ENCODE measurements around the gene CERKL.

DNA sequence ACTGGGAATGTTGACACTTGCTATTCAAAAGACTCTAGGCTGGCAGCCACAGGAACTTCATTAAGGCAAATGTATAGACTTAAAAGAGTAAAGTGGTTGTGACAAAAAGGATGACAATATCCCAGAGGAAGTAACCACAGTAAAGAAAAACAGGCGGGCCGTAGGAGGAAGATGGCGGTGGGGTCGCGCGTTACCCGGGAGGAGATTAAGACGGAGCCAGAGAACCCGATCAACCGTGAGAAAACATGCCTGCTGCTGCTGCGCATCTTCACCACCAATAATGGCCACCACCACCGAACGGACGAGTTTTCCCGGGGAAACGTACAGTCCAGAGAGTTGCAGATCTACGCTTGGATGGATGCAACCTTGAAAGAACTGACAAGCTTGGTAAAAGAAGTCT lies 37.4 kb upstream of the CERKL start:
- TF ChIP-seq, protein P1, sequence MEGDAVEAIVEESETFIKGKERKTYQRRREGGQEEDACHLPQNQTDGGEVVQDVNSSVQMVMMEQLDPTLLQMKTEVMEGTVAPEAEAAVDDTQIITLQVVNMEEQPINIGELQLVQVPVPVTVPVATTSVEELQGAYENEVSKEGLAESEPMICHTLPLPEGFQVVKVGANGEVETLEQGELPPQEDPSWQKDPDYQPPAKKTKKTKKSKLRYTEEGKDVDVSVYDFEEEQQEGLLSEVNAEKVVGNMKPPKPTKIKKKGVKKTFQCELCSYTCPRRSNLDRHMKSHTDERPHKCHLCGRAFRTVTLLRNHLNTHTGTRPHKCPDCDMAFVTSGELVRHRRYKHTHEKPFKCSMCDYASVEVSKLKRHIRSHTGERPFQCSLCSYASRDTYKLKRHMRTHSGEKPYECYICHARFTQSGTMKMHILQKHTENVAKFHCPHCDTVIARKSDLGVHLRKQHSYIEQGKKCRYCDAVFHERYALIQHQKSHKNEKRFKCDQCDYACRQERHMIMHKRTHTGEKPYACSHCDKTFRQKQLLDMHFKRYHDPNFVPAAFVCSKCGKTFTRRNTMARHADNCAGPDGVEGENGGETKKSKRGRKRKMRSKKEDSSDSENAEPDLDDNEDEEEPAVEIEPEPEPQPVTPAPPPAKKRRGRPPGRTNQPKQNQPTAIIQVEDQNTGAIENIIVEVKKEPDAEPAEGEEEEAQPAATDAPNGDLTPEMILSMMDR (IDR thresholded peaks at IDR 0.05), result no peak
- TF ChIP-seq POLR2A (IDR thresholded peaks at IDR 0.05), result no peak
